Stimulated activated CD8-positive, alpha-beta memory T cell treated with anti-CD3 and anti-CD28 coated beads, Interleukin-12 subunit alpha, Interleukin-12 subunit beta, amount 100 ng/mL, for 24 hours (primary cell): ENCODE results near the gene NEGR1.

ENCODE experiments used
- DNase-seq: peaks from one replicate; pipeline ENCODE4 v3.0.0-alpha.2; 2020; ENCODE audit errors: extremely low read depth

NEGR1 gene

DNA sequence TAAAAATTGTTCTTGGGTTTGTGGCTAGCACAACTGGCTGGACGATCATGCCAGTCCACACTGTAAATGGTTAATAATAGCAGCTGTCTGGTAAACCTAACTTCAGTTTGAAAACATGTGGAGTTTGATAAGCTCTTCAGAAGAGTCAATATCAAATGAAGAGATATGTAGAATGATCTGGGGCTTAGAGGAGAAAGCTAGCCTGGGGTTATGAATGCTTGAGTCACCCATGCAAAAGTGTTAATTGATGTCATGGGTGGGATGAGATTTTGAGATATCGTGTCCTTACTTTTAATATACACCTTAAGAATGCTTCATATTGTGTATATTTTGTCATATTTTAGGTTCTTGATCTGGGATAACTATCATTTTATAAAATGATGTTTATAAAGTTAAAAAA, 646.8 kb downstream of the NEGR1 start:
- no peak for DNase-seq

DNA sequence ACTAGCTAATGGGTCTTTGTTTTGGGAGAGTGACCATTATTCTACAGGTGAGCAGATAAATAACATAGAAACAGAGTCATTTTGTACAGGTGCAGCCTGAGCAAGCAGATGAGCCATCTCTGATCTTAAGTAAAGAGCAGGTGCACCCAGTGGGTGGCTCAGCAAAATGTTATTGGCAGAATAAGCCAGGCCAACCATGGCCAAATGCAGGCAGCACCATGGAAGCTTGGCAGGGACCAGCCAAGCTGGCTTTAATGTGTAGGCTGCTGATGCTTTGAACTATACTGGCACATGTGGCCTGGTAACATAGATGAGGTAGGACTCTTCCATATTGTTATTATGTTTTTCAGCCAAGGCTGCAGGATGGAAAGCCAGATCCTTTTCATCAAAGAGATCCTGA, 648.2 kb downstream of the NEGR1 start:
- no peak for DNase-seq

DNA sequence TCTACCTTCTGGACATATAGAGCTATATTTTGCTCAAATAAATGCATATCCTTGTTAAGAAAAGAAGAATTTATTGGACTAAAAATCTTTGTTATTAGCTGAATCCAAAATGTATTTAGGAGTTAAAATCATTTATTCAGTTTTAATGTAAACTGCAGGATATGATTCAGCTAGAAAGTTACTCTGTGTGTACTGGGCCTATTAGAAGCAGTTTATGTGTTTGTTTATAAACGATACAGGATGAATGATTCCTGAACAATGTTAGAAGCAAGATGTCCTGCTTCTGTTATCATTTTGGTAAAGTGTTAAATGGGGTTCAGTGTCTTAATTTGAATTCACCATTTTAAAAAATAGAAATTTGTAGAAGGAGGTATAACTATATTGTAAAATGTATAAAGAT, 652.3 kb downstream of the NEGR1 start:
- no peak for DNase-seq

DNA sequence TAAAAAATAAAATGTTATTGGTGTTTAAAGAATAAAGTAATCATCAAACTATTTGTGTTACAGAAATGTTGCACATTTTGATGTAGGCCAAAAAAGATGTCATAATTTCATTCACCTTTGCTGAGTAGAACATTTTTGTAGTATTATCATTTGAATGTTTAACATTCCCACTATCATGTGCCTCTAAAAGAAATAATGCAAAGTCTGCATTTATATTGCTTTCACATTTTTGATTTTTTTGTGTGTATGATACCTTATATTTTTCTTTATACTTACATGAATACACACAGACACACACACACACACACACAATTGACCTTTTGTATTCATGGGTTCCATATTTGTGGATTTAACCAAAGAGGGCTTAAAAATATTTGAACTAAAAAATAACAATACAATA, 657.3 kb downstream of the NEGR1 start:
- DNase-seq = no peak

DNA sequence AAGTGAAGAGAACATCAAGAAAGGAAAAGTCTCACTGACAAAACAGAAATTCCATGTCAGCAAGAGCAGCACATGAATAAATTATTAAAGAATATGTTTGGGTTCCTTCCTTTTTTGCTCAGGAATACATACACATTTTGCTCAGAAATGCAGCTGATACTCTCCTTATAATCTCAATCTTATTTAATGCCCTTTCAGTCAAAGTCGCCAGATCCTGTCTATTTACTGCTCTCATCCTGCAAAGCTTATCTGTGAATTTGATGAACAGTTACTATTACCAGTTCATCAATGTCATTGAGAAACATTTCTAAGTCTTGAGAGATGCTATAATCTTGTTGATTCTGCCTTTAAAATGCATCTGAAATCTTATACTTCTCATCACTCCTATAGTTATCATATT, 658.5 kb downstream of the NEGR1 start:
- no peak for DNase-seq

DNA sequence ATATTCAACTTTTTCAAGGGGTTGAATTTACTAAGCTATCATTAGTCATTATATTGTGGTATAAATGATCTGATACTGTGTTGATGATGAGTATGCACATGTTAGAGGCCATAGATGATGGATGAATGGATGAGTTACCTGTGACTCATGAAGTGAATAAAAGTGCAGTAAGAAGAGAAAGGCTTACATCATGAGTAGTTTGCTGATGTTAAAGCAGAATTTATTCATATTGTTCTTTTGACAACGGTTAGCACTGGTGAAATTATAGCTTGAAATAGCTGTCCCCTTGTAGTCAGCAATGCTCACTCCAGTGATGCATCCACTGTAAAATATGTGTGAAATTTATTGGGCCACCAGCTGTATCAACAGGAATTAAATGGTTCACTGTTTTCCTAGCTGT, 660.6 kb downstream of the NEGR1 start:
- no peak for DNase-seq

DNA sequence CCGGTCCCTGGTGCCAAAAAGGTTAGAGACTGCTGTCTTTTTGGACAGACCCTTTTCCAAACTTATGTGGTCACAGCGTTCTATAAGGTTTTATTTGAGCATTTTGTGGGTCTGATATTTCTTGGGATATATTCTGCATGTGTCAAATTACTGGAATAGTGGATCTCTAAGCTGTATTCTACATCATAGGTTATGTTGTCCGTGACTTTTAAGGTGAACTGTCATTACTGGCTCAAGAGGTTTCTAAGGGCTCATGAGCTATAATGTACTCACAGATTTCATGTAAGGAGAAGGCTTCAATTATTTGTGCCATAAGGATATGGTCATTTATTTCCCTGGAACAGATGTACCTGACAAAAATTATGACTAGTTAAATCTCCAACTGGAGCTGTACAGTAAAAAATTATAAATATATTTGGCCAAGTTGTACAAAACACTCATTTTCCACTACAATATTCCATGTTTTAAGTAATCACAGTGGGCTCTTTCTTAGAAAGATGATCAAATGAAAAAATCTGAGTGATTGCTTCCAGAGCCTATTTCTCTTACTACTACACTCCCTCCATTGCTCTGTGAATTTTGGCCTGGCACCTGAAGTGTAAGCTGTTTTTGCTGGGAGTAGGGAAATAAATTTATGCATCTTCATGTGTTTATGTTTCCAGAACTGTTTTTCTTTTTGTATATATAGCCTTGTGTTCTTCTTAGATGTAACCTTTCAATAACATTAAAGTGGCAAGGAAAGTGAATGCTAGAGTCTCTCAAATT, 663.4 kb downstream of the NEGR1 start:
- no peak for DNase-seq

DNA sequence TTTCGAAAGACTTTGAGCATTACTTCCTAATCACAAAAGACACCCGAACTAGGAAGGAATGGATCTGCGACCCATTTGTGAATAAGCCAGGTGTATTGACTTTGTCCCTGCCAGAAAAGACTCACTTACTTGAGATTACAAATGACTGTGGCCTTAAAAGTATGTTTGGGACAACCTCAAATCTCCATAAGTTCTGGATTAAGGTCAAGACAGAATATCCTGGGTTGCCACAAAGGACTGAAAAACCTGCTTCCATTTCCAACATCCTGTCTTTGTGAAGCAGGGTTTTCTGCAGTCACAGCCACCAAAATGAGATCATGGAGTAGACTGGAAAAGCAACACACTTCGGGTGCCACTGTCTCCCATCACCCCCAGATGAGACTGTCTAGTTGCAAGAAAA, 664.1 kb downstream of the NEGR1 start:
- DNase-seq = no peak

DNA sequence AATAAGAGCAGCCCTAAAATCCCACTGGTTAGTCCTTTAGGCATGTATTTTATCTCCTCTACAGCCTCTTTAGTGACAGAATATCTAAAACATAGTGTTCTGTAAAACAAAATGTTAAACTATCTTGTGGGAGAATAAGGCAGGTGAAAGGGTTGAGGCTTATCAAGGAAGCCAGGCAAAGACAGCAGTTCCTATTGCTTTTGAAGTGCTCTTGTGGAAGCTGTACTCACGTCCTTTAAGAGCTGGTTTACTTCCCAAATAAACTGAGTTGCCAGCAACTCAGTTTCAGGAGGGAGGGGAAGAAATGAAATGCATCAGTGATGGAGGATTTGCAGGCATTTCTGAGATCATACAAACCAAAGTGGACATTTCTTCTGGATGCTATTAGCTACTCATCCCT, 671.9 kb downstream of the NEGR1 start:
- DNase-seq = no peak

DNA sequence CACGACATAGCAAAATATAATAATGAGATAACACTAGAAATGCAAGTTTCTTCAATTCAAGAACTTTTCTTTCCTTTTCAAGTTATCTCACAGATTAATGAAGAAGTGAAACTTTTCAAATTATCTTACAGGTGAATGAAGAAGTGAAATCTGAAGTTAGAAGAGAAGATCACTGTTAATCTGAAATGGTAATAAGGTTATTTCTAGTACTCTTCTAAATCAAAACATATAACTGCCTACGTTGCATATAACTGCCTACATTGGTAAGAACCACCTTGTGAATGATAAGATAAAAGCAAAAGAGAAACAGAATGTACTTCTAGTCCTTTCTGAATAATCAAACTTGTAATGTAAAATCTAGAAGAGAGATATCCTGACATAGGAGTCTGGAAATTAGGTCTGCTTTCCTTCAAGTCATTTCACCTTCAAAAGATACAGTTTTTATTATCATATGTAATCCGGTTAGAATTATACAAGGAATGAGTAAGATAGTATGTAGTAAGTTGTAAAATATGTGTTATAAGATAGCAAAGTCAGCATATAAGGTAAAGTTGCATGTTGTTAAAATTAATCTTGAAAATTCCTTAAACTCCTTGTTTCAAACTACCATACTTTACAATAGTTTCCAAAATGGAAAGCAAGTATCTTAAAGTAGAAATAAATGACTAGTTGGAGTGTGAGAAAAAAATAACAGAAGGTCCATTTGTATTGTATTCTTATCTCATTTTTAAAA, 679.1 kb downstream of the NEGR1 start:
- DNase-seq = no peak

DNA sequence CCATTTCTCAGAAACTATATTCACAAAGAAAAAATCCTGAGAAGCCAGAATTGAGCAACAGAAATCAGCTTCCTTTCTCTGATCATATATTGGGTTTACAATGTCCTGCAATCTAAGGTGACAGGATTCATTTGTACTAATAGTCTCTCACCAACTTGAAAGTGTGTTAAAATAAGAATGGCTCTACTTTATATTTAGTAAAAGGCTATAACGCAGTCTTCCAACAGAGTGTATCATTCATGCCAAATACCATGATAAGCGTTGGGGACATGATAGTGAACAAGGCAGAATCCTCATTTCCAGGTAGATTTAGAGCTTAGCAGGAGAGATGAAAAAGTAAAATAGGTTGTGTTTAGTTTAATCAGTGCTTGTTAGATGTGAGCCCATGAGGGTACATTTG, 682.3 kb downstream of the NEGR1 start:
- no peak for DNase-seq

DNA sequence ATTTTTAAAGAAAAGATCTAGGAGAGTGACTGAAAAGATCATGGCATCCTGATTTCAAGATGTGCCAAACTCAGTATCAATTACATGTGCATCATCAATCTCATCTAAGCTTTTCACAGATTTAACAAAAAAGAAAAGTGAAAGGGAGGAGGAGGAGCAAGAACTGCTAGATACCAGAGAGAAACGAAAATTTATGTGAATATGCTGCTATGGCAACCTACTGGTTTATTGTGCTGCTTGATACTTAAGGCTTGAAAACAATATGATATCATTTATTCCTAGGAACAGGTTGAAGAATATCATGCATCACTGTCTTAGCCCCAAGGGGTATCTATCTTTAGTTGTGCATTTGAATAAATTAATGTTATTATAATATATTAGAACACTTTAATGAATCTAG, 683.0 kb downstream of the NEGR1 start:
- no peak for DNase-seq

DNA sequence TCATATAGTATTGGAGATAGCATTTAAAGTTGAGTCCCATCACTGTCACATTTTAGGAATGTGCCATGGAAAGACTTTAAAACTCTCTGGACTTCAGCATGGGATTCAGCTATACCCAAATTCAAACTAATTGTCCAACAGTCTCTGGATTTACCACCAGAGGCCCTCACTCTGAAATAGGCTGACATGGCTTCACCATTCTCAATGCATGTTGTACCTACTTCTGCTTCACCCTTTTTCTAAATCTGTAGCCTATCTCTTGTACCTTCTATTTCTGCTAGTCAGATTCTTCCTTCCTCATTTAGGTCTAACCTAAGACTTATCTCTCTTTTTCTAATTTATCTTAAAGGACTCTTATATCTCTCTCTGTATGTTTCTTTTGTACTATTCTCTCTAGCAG, 688.8 kb downstream of the NEGR1 start:
- no peak for DNase-seq

DNA sequence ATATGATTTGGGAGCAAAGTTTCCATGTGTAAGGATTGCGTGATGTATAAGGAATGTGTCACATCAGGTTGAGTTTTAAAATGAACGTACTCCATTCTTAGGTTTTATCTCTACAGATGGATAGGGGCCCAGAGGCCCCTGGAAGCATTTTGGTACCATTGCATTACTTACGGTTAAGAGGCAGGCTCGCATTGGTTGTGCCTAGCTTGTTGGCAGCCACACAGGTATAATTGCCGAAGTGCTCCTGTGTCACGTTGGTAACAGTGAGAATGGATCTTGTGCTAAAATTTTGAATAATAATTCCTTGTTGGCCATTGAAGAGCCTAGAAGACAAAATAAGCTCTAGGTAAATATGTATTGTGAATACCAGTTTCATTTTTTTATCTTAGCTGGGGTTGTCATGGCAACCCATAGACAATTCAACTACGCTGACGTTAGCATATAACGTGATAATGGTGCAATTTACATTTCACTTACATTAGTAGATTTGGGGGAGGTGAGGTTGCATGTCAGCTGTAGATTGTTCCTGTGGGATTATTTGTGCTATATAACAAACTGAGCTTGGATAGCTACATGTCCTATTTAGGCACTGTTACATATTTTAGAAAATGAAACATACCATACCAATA, 689.6 kb downstream of the NEGR1 start:
- no peak for DNase-seq

DNA sequence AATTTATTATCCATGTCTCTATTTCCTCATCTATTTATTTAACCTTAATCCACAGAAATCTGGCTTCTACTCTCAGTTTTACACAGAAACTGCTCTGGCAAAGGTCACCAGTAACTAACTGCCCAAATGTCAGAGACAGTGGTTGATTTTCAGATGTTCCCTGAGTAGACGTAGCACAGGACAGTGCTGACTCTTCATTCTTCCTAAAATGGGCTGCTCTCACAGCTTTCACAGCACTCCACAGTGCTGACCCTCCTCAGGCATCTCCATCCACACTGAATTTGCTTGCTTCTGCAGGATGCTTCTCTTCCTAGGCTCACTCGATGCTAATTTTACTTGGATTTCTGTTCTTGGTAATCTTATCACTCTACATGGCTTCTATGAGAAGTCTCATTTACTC, 693.3 kb downstream of the NEGR1 start:
- DNase-seq = no peak

DNA sequence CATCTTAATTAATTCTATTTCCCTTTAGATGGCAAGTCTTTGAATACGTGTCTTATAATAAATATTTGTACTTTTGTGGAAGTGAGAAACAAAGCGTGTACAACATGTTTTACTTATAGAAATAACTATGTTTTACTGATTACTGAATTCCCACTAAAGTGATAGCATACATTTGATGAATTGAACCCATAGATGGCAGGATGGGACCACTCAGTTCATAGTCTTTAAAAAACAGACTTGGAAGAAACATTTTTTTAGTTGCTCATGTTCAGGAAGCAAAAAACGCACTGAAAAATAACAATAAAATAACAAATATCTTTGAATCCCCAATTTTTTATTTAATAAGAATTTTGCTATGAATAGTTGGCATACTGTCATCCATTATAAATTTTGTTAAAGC, 694.4 kb downstream of the NEGR1 start:
- no peak for DNase-seq

DNA sequence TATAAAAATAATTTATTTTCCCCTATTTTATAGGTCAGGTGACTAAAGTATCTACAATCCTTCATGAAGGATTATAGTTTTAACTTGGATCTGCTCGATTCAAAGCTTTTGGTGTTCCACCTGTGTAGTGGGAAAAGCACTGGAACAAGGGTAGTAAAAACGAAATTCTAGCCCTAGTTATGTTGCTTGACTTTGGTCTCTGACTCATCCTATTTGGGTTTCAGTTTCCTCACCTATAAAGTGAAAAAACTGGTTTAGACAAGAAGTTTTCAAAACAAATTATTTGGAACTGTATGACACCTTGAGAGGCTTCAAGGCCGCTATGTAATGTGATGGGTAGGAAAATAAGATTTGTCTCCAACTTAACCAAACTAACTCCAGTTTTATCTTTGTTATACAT, 696.3 kb downstream of the NEGR1 start:
- DNase-seq = no peak

DNA sequence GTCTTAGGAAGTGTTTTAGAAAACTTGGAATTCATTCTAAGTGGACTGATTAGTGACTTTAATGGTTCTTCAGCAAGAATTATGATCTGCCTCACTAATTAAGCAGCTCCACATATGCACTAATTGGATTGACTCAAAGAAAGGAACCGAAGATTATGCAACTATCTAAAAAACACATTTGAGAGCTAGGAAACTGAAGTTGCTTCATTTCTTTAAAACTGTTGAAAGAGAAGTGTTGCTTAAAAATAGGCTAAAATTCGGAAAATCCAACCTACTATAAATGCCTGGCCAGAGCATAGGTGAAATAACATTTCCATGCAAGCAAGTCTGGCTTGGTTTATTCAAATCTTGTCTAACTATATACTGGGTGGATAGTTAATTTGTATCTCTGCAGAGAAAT, 698.6 kb downstream of the NEGR1 start:
- DNase-seq = no peak

DNA sequence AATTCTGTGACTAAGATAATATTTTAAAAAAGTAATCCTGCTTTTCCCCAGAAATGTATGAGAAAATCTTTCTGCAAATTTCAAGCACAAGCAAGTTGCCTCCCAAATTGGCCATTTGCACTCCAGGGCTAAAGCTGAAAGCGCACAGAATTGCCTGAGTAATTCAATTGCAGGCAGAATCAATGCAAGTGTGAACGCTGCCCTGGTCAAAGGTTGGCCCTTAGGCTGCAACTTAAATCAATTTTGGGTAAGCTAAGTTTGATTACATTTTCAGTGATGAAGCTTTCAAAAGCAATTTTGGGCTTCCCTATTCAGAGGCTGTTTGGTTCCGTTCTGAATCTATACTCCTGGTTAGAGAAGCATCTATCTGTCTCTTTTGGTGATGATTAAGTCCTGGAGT, 699.7 kb downstream of the NEGR1 start:
- DNase-seq = no peak

DNA sequence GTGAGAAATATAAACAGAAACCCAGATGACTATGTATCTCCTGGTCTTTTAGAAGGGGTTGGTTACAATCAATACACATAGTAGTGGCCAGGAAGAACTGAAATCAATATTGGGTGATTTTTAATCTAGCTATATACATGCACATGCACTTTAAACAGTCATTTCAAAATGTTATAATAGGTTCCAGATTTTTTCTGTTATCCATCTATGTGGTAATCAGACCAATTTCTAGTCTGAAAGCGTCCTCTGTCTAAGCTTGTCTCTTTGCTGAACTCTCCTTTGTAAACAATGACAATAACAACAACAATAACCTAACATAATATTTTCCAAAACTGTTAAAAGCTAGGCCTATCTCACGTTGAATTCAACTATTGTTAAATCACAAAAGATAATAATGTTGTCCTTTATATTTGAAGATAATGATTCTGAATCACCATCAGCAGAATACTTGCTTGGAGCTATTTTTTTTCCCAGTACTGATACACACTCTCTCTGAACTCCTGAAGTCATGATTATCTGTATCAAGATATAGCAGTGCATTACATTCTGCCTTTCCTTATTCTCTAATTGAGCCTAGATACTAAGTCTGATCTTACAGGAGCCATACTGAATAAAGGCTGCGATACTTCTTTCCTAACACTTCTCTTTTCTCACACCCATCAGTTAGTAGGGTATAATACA, 704.7 kb downstream of the NEGR1 start:
- no peak for DNase-seq

DNA sequence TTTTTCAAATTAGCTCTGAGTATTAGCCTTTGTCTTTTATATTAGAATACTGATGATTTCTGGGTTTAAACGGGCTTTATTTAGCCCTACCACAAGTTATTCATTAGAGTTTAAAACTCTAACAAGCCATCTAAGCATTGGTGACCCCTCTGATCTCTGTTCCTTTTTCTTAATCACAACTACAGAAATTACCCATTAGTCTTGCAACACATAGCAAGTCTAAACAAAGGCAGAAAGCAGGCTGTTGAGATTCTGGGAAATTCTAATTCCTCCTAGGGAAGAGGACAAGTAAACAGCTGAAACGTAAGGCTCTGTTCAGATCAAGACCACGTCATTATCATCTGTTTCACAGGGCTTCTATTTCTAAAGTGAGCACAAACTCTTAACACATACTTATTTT, 710.3 kb downstream of the NEGR1 start:
- DNase-seq = no peak

DNA sequence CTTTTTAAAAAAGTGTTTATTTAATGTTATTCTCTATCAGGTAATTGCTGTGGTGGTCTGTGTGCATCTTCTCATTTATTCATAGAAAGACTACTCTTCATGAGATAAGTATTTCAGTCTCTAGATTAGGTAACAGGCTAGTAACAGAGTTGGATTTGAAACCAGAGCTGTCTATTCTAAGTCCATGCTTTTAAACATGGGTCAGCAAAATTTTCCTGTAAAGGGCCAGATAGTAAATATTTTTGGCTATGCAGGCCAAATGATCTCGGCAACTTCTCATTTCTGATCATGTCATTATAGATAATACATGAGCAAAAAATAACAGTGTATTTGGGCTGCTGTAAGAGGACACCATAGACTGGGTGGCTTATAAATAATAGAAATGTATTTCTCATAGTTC, 715.9 kb downstream of the NEGR1 start:
- no peak for DNase-seq

DNA sequence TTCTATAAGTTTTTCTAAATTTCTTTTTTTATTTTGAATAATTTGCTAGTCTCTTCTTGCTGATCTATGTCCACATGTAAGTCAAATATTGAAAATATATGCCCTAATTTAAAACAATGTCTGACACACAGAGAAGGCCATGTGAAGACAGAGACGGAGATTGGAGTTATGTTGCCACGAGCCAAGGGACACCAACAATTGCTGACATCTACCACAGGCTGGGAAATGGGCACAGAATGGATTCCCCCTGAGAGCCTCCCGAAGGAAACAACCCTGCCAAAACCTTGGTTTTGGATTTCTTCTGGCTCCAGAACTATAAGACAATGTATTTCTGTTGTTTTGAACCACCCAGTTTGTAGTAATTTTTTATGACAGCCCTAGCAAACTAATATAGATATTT, 716.5 kb downstream of the NEGR1 start:
- no peak for DNase-seq
